ENCODE measurements around the gene STX18.
A peak's percentile ranks its signal among the peaks of the same experiment; 100 is the strongest.

Gene STX18

GRCh38 chr4:4549534-4549933 is 7.7 kb upstream of the STX18 start:
- no peaks in the 10 kb centered on the region for H3K27me3 ChIP-seq (replicated peaks)
- no peak for TF ChIP-seq CTCF (IDR thresholded peaks at IDR 0.05; ENCODE audit: low read depth, low read length, missing control alignments)
- H3K4me3 ChIP-seq (ENCODE audit: low read depth, low read length) = no peak overlapping the region
- DNase-seq = no peak
- in situ Hi-C loops (cut with HindIII; ENCODE audit: low pct_ligation_motif_present, low sequenced_read_pairs) = no loop called here
- H3K36me3 ChIP-seq (replicated peaks) = no peaks in the 10 kb centered on the region
- no peak overlapping the region for H3K27ac ChIP-seq

GRCh38 chr4:4542774-4543485 is 1.1 kb upstream of the STX18 start:
- Histone ChIP-seq H3K27me3 (replicated peaks) (no peaks in the 10 kb centered on the region), H3K4me3 (ENCODE audit: low read depth, low read length) (peak overlapping the region; percentile 97), H3K27ac (no peak overlapping the region), H3K36me3 (replicated peaks) (no peaks in the 10 kb centered on the region)
- DNase-seq = no peak
- in situ Hi-C loops (cut with HindIII; ENCODE audit: low pct_ligation_motif_present, low sequenced_read_pairs) = no loop called here
- TF ChIP-seq CTCF (IDR thresholded peaks at IDR 0.05; ENCODE audit: low read depth, low read length, missing control alignments) = no peak

GRCh38 chr4:4541040-4541631 is 712 bp downstream of the STX18 start:
- Histone ChIP-seq H3K27me3 (replicated peaks) (no peaks in the 10 kb centered on the region), H3K4me3 (ENCODE audit: low read depth, low read length) (peak overlapping the region; percentile 97), H3K27ac (peak overlapping the region; percentile 95), H3K36me3 (replicated peaks) (no peaks in the 10 kb centered on the region)
- in situ Hi-C loops (cut with HindIII; ENCODE audit: low pct_ligation_motif_present, low sequenced_read_pairs) = no loop called here
- no peak for TF ChIP-seq CTCF (IDR thresholded peaks at IDR 0.05; ENCODE audit: low read depth, low read length, missing control alignments)
- peak; percentile 38 for DNase-seq

- no peak overlapping the region for H3K27ac ChIP-seq
- TF ChIP-seq CTCF (IDR thresholded peaks at IDR 0.05; ENCODE audit: low read depth, low read length, missing control alignments) = no peak
- H3K36me3 ChIP-seq (replicated peaks) = no peaks in the 10 kb centered on the region
- H3K27me3 ChIP-seq (replicated peaks) = no peaks in the 10 kb centered on the region
- no peak overlapping the region for H3K4me3 ChIP-seq (ENCODE audit: low read depth, low read length)
- DNase-seq = no peak
- in situ Hi-C loops (cut with HindIII; ENCODE audit: low pct_ligation_motif_present, low sequenced_read_pairs) = no loop called here
These were observed 2.4 kb downstream of the STX18 start for GRCh38 chr4:4539481-4539880.

GRCh38 chr4:4535590-4535989 is 6.3 kb downstream of the STX18 start:
- in situ Hi-C loops (cut with HindIII; ENCODE audit: low pct_ligation_motif_present, low sequenced_read_pairs) = no loop called here
- H3K27me3 ChIP-seq (replicated peaks) = no peaks in the 10 kb centered on the region
- H3K27ac ChIP-seq = no peak overlapping the region
- H3K36me3 ChIP-seq (replicated peaks) = no peaks in the 10 kb centered on the region
- no peak overlapping the region for H3K4me3 ChIP-seq (ENCODE audit: low read depth, low read length)
- no peak for DNase-seq
- no peak for TF ChIP-seq CTCF (IDR thresholded peaks at IDR 0.05; ENCODE audit: low read depth, low read length, missing control alignments)

All from brain microvascular endothelial cell (primary cell).